NCI-H82 (cell line): Measurements from ENCODE around the gene BRPF1.

Experiments used
- DNase-seq: peaks from one replicate; lab custom pipeline; 2025; lab: John Stamatoyannopoulos, UW

BRPF1 gene

DNA sequence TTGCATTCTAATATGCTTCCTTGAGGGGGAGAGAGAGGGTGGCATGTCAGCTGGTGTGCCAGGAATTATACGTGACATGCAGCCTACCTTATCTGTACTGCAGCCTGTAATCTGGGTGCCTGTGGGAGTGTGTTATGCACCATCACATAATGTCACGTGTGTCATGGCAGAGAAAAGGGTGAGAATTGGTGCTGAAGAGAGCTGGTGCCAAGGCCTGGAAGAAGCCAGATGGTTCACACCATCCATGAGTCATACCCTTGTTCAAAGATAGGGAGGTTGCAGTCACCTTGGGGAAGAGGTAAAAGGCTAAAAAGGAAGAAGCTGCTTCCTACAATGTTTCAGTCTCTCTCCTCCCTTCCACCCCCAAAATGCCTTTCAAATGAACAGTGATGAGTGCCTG, 5.3 kb downstream of the BRPF1 start:
- DNase-seq: no peak

DNA sequence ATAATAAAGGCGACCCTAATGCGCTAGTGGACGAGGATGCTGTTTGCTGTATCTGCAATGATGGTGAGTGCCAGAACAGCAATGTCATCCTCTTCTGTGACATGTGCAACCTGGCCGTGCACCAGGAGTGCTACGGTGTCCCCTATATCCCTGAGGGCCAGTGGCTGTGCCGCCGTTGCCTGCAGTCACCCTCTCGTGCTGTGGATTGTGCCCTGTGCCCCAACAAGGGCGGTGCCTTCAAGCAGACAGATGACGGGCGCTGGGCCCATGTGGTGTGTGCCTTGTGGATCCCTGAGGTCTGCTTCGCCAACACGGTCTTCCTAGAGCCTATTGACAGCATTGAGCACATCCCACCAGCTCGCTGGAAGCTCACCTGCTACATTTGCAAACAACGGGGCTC, 7.6 kb downstream of the BRPF1 start:
- no peak for DNase-seq

DNA sequence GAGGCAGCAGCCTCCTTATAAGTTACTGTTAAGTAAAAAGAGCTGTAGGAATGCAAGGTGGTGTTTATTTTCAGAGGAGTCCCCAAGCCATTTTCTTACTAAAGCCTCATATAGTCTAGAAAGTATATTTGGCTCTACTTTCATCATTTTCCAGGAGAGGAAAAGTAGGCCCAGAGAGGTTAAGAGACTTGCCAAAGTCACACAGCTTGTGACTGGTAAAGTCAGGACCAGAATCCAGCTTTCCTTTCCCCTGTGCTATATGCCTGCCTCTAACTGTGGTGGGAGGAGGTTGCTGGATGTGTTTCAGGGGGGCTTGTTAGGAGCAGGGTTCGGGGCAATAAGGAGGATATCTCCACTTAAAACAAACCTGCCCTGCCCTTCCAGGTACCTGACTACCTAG, 11.0 kb downstream of the BRPF1 start:
- DNase-seq: no peak

DNA sequence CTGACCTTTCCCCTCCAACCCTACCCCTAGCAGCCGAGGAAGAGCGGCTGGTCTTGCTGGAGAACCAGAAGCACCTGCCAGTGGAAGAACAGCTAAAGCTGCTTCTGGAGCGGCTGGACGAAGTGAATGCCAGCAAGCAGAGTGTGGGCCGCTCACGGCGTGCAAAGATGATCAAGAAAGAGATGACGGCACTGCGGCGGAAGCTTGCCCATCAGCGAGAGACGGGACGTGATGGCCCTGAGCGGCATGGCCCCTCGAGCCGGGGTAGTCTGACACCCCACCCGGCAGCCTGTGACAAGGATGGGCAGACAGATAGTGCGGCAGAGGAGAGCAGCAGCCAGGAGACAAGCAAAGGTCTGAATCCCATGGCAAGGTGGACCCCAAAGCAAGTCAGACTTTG, 12.0 kb downstream of the BRPF1 start:
- DNase-seq: no peak

DNA sequence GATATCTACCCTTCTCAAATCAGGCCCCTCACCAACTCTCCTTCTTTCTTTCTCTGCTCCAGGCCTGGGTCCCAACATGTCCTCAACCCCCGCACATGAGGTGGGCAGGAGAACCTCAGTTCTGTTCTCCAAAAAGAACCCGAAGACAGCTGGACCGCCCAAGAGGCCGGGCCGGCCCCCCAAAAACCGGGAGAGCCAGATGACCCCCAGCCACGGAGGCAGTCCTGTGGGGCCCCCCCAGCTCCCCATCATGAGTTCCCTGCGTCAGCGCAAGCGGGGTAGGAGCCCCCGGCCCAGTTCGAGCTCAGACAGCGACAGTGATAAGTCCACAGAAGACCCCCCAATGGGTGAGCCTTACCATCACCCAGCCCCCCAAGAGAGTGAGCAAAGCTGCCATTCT, 12.6 kb downstream of the BRPF1 start:
- no peak for DNase-seq

DNA sequence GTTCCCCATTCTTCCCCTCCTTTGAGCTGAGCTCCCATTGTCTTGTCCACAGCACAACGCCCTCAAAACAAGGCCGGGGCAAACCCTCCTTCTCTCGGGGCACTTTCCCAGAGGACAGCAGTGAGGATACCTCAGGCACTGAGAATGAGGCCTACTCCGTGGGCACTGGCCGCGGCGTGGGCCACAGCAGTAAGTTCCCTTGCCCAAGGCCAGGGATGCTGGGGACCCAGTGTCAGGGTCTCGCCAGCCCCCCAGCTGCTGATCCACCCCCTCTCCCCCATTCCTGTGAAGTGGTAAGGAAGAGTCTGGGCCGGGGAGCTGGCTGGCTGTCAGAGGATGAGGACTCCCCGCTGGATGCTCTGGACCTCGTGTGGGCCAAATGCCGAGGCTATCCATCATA, 14.0 kb downstream of the BRPF1 start:
- DNase-seq: no peak

DNA sequence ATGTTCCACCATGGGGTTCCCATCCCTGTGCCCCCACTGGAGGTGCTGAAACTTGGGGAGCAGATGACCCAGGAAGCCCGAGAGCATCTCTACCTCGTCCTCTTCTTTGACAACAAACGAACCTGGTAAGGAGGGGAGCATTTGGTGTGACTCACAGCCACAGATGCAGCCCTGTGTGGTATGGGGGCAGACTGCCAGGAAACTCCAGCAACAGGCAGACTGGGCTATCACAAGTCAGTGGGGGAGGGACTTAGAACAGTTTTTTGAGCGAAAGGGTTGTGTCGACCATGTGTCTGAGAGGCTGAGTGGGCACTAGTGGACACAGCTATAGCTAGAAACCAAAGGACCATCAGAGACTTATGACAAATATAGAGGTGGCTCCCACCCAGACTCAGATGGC, 14.8 kb downstream of the BRPF1 start:
- DNase-seq: no peak

DNA sequence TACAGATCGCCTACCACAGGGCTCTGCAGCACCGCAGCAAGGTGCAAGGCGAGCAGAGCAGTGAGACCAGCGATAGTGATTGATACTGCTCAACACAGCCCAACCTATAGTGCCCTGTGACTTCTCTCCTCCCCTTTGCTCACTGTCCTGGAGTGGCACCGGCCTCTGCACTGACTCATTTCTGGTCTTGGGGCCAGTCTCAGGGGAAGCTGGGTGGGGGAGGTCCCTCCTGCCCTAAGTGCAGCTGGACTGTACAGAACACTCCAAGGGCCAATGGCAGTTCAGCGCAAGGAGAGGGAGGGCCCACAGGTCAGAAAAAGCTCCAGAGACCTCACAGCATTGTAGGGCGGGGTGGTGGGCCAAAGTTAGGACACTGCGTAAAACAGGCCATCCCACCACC, 15.7 kb downstream of the BRPF1 start:
- DNase-seq: no peak

DNA sequence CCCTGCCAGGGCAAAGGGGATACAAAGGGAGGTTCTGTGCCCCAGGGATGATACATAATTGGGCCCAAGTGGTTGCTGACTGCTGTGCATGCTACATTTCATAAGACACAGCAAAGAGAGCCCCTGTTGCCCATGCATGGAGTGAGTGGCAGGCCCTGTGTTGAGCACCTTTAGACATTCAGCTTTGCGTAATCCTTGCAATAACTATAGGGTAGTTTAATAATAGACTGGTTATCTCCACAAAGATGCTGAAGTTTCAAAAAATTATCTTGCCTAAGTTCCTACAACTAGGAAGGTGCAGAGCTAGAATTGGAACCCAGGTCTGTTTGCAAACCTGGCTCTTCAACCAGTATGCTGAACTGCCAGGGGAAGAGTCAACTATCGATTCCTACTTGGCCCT, 16.5 kb downstream of the BRPF1 start:
- DNase-seq: no peak

DNA sequence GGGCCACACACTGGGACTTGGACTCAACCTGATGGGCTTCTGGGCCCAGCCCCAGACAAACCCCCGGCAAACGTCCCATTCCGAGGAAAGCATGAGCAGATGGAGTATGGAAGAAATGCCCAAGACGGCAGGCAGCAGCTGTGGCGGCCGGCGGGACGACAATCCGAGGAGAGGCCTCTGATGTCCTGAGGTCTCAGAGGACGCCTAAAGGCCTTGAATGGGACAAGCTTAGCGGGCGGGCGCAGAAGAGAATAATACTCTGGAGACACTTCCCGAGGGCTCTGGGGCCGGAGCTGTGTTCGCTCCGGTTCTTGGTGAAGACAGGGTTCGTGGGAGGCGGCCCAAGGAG, 17.7 kb downstream of the BRPF1 start:
- DNase-seq: peak; percentile 80

DNA sequence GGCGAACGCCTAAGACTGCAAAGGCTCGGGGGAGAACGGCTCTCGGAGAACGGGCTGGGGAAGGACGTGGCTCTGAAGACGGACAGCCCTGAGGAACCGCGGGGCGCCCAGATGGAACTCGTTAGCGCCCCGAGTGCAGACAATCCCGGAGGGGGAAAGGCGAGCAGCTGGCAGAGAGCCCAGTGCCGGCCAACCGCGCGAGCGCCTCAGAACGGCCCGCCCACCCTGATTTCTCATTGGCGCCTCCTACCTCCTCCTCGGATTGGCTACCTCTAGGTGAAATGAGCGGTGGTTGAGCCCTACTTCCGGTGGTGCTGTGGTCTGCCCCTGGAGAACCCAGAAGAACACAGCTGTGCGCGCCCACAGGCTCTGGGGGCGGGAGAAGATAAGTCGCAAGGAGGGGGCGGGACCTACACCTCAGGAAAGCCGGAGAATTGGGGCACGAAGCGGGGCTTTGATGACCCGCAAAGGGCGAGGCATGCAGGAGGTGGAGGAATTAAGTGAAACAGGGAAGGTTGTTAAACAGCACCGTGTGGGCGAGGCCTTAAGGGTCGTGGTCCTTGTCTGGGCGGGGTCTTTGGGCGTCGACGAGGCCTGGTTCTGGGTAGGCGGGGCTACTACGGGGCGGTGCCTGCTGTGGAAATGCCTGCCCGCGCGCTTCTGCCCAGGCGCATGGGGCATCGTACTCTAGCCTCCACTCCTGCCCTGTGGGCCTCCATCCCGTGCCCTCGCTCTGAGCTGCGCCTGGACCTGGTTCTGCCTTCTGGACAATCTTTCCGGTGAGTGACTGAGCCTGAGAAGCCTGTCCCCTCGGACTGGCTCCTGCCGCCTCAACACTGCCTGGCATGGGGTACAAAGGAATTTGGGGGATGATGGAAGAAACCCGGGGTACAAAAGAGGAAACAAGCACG, 18.4 kb downstream of the BRPF1 start, which contains the start of gene OGG1:
TSS of gene OGG1 (plus strand) at position 308 of the 911 bp plus-strand sequence. CDS start at position 643, 335 bp downstream.
- peak; percentile 99 for DNase-seq

DNA sequence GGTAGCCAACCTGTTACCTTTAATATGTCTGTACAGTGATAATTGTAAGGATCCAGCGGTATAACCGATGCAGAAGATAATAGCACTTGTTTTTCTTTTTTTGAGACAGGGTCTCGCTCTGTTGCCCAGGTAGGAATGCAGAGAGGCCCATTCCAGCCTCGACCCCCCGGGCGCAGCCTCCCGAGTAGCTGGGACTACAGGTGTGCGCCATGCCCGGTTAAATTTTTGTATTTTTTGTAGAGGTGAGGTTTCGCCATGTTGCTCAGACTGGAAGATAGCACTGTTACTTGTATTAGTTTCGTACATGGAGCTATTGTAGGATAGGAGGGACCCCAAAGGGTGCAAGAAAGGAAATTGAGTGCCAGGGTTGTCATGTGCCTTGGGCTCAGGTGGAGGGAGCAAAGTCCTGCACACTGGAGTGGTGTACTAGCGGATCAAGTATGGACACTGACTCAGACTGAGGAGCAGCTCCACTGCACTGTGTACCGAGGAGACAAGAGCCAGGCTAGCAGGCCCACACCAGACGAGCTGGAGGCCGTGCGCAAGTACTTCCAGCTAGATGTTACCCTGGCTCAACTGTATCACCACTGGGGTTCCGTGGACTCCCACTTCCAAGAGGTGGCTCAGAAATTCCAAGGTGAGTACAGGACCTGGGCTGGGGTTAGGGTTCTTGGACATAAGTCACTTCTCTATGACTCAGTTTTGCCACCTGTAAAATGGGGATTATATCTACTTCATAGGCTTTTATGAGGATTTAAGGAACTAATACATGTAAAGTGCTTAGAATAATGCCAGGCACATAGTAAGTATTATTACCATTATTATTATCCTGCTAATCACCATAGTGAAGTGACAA, 19.2 kb downstream of the BRPF1 start:
- DNase-seq: no peak

DNA sequence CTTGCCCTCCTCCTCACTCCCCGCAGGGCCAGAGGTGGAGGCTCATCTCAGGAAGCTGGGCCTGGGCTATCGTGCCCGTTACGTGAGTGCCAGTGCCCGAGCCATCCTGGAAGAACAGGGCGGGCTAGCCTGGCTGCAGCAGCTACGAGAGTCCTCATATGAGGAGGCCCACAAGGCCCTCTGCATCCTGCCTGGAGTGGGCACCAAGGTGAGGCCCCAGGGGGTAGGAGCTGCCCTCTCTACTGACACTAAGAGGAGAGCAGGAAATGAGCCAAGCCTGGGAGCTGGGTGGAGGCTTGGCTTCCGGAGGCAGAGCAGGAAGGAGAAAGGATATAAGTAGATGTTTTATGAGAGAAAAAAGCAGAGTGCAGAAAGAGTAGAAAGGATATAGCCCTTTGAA, 23.1 kb downstream of the BRPF1 start:
- no peak for DNase-seq

DNA sequence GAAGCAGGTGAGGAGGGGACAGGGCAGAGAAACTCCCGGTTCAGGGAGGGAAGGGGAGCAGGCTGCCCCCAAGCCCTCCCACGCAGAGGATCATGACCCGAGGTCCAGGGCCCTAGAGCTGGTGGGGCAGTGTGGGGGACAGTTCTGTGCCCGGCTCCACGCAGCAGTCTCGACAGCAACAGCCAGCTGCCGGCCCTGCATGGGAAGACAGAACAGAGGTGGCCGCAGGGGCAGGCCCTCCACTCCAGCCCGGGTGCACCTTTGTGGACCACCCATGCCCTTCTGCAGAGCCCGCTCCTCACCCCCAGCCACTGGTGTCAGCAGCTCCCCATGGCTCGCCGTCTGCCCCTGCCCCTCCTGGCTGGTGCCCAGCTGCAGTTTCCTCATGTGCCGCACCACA, 25.9 kb downstream of the BRPF1 start:
- no peak for DNase-seq

DNA sequence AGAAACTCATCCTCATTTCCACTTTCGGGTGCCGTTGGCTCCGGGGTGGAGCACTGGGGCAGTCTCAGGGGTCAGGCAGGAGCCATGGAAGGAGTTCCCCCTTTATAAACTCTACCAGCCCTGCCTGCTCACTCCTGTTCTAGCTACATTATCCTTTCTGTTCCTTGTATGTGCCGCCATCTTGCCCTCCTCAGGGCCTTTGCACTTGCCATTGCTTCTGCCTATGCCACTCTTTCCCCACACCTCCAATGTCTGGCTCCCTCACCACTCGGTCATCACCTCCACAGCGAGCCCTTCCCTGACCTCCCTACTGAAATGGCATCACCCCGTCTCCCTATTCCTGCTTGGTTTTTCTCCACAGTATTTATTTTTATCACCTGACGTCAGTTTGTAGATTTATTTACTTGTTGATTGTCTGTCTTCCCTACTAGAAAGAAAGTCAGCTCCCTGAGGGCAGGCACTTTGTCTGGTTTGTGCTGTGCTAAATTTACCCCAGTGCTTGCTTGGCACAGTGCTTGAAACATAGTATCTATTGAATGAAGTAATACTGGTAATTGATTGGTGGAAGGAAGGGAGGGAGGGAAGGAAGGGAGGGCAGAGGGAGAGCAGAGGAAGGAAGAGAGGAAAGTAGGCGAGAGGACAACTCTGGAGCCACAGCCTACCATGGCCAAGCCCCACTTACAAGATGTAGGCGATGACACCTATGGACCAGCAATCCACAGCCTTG, 29.4 kb downstream of the BRPF1 start:
- no peak for DNase-seq

DNA sequence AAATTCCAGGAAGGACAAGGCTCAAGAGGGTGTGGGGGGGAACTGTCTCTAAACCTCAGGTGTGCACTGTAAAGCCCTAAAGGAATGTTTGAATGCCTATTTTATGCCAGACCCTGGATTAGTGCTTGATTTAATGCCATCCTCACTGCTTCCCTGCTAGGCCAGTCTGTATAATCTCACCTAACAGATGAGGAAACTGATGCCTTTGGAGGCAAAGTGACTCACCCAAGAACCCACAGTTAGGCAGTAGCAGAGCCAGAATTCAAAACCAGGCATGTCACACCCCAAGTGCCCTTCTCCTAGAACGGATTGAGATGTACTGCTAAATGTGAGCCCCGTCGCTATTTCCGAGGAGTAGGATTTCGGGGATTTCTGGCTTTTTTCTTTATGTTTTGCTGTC, 30.4 kb downstream of the BRPF1 start:
- no peak for DNase-seq

DNA sequence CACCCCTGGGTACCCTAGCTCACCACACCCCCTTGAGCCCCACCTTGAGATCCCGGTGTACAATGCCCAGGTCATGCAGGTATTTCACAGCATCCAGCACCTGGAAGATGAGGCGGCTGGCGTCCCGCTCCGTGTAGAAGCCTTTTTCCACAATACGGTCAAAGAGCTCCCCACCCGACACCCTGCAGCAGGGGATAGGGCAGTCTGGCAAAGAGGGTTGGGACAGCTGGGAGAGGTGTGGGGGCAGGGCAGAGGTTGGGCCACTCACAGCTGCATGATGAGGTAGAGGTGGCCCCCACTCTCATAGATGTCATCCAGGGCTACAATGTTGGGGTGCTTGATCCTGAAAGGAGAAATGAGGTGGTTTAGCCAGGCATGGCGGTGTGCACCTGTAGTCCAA, 31.3 kb downstream of the BRPF1 start:
- no peak for DNase-seq

DNA sequence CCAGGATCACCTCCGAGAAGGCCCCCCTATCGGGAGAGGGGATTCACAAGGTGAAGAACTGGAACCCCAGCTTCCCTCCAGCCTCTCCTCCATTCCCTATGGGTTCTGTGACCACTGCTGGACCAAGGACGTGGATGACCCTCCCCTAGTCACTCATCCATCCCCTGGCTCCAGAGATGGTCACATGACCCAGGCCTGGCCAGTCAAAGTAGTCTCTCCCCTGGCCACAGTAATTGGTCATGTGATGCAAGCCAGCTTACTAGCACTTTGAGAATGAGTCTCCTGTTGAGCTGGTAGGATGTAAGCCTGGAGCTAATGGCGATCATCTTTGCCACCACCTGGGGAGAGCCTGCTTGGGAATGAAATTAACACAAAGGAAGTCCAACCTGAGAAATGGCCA, 34.3 kb downstream of the BRPF1 start:
- DNase-seq: no peak

DNA sequence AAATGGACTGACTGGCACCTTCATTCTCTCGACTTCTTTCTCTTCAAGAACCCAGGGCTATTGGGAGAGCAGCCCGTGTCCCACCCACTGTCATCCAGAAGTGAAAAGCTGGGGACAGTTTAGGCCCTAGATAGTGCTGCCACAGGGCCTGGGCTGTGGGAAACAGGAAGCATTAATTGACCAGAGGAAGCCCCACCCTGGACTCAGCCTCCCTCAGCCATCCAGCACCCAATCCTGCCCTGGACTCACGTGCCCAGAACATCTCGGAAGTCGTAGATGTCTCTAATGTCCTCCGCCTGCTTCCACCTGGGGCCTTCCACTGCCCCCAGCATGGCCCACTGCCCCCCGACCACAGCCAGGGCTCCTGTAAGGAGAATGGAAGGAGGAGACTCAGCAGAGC, 35.9 kb downstream of the BRPF1 start:
- DNase-seq: no peak

DNA sequence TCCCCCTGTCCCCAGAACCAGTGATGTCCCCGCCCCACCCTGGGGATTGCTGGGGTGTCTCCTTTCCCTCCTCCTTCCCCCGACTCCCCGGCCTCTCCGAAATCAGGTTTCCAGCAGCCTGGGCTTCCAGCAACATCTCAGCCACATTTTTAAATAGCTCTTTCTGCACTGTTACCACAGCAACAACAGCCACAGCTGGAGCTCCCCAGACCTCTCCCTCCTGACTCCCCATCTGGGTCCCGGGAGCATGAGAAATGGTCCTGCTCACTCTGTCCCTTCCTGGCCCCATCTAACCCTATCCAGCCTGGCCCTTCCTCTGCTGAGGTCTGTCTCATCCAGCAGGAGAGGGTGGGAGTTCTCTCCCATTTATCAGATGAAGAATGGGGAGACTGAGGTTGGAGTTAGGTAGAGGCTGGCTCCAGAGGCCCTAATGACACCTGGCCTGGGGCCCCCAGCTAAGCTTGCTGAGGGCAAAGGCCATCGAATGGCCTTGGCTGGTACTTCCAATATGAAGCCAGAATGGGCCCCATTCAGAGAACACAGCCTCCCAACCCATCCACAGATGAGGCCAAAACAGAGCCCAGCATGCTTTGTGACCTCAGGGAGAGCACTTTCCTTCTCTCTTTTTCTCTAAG, 36.7 kb downstream of the BRPF1 start:
- no peak for DNase-seq

DNA sequence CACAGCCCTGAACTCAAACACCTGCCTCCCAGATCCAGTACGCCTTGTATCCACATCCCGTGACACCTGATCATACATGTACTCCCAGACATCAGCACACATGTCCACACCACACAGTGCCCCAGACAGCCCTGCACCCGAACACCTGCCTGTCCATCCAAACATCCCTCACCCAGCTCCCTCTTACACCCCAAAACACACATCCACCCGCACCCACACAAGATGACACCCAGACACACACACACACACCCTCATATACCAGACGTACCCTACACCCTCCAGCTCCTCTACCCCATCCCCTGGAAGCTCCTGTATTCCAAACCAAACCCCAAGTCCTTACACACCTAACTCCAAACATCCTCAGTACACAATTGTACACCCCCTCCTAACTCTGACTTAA, 37.5 kb downstream of the BRPF1 start:
- no peak for DNase-seq
